Heart left ventricle (tissue), 13 donors: ENCODE data around the gene LDOC1.

ENCODE experiments used
- CTCF ChIP-seq, 12 donors: fragments of 200-600 bp; sonication (generic) in 4 of 12; IDR thresholded peaks; one replicate each; pipeline versions ENCODE4 v1.5.0 to v1.8.0; 2018 to 2022; ENCODE audit warnings: antibody characterized with exemption in 12 of 12, mild to moderate bottlenecking in 5 of 12
- POLR2A ChIP-seq, 2 donors: fragments of 450-650 bp; IDR thresholded peaks; one replicate each; pipeline ENCODE4 v1.6.1; 2017; ENCODE audit warnings: antibody characterized with exemption in 2 of 2, mild to moderate bottlenecking in 2 of 2, moderate library complexity in 2 of 2
- donor health status: ischemic (EF 13 %, LVEDD 7.1; RV severe dilation, severe dysfunction).
- donor health status: DM: no; HTN: yes; CAD: no.
- donor health status: DM: no; HTN: no; CAD: no.
- donor health status: ischemic (EF 25% LVEDD 6.9; RV normal size, moderate dysfunction).
- donor health status: ischemic (EF 25% LVEDD 5.7; RV mildly dilated, moderate dysfunction).
- donor health status: ischemic (EF 35%, LVEDD 5.7; RV mildly dilated, moderate dysfunction).
- donor health status: nonischemic (EF 11% LVEDD 7.7; RV severe dilation, severe dysfunction).
- donor health status: DM: yes; HTN: yes; CAD: no.
- donor health status: PGD.
- donor health status: ischemic (EF 29% LVEDD 5.4; RV normal size, mild dysfunction).
- donor health status: nonischemic (EF 23%, LVEDD 6.1; RV moderate dilation, normal function).

DNA sequence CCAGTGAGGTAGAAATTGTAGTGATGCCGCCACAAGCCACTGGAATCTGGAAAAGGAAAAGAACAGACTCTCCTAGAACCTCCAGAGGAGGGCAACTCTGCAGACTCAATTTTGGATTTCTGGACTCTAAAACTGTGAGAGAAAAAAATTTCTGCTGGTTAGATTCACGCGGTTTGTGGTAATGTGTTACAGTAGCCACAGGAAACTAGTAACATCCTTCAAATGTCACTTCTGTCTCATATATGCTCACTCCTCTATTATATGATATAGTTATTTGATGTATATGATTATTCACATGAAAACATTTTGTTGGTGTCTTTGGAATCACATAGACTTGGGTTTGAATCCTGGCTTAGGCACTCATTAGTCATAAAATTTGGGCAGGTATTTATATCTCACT lies 18.8 kb downstream of the LDOC1 start:
- TF ChIP-seq CTCF (IDR thresholded peaks at IDR 0.05) (no peak), POLR2A (IDR thresholded peaks at IDR 0.05) (no peak)
